GM18858 (cell line): ENCODE data around the gene ARHGAP1.

Source experiments
- ATAC-seq: cut with Tn5 transposase; IDR thresholded peaks from one replicate; pipeline ENCODE4 v1.9.1; 2021; ENCODE audit not compliant: unreplicated experiment

Gene ARHGAP1

GRCh38 chr11:46700241-46701077 lies at the start of gene ARHGAP1, which contains the start of gene ZNF408:
TSS of gene ARHGAP1 (minus strand) at chr11:46700619. CDS start at chr11:46696107, 4,512 bp downstream.
TSS of gene ZNF408 (plus strand) at chr11:46701031. CDS start at chr11:46701048, 17 bp downstream.
- ATAC-seq = peak; percentile 82

GRCh38 chr11:46747150-46747549 lies 46.7 kb upstream of the ARHGAP1 start:
- no peak for ATAC-seq

- ATAC-seq = no peak
Observed at GRCh38 chr11:46745995-46746394, 45.6 kb upstream of the ARHGAP1 start.

- ATAC-seq = no peak
Observed at GRCh38 chr11:46745328-46745727, 44.9 kb upstream of the ARHGAP1 start.

DNA sequence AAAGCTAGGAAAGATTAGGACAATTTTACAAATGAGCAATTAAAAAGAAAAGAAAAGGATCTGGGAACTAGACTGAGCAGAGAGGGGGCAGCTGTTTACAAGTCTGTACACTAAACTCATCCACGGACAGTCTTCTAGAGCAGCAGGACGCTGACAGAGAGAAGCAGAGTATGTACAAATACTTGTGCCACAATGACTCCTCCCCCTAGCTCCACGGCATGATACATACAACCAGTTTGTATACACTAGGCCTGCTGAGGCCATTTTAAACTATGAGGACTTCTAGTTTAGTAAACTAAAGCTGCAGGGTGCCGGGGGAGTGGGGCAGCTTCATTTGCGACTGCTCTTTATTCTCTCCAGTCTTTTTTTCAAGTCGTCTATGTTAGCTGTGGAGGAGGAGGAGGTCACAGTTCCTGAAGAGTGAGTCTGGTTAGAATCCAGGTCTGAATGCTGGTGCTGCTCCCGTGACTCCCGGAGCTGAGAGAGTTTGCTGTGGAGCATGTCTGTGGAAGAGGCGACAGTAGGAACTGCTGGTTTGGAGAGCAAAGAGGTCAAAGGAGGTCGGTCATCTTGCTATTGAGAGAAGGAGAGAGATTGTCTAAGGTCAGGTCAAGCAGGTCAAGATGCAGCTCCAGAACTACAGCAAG lies 43.4 kb upstream of the ARHGAP1 start:
- ATAC-seq = no peak

DNA sequence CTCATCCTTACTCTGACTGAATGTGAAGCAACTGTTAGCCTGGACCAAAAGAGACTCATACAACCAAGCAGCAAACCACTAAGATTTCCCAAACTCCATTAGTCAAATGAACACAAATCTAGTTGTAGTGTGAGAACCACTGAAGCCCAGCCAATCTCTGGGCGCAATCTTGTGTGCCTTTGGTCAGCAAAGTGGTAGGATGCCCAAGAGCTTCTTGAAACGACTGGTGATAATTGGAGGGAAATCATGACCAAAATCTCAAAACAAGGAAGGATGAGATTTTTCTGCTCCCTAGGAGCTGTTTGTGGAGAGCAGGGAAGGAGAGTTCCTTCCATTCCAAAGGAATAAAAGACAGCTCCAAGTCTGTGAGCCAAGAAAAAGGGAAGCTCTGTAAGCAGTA lies 42.6 kb upstream of the ARHGAP1 start:
- ATAC-seq = no peak

DNA sequence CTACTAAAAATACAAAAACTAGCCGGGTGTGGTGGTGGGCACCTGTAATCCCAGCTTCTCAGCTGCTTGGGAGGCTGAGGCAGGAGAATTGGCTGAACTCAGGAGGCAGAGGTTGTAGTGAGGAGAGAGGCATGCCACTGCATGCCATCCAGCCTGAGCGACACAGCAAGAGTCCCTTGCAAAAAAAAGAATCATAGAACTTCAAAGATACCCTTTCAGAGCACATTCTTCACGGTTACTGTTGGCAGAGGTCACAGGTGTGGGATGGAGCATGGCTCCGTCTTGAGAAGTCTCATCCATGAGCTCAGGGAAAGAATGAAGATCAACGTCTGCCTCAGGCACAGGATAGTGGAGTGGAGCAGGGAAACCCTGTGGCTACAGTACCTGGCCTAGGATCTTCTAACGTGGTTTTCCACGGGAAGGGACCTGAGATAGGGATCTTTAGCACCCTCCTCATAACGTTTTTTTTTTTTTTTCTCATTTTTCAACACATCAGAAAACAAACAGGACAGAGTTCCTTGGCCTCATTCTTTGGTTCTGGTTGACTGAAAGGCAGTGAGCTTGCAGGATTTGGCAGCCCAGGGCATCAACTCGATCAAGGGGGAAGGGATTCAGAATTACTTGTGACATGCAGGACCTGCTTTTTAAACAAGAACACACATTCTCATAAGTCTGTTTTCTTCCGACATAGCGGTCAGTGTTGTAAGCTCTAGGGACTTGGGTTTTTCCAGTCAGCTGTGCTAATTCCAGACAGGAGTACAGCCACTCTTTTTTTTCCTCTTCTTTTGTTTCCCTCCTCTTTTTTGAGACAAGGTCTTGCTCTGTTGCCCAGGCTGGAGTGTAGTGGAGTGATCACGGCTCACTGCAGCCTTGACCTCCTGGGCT lies 41.4 kb upstream of the ARHGAP1 start:
- ATAC-seq = no peak

- ATAC-seq = no peak
Observed at GRCh38 chr11:46738887-46739286, 38.5 kb upstream of the ARHGAP1 start.

GRCh38 chr11:46737699-46738098 lies 37.3 kb upstream of the ARHGAP1 start:
- no peak for ATAC-seq

- ATAC-seq = no peak
Observed at GRCh38 chr11:46736615-46737014, 36.2 kb upstream of the ARHGAP1 start.

DNA sequence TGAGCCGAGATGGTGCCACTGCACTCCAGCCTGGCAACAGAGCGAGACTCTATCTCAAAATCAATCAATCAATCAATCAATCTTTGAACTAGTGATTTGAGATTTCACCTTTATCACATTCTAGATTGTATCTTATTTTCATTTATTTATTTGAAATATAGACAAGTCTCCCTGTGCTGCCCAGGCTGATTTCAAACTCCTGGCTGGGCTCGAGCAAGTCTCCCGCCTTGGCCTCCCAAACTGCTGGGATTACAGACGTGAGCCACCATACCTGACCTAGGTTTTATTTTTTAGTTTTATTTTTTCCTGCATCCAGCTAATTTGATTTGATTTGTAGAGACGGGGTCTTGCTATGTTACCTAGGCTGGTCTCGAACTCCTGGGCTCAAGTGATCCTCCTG lies 35.7 kb upstream of the ARHGAP1 start:
- no peak for ATAC-seq

- ATAC-seq = no peak
Observed at GRCh38 chr11:46733234-46733633, 32.8 kb upstream of the ARHGAP1 start.

DNA sequence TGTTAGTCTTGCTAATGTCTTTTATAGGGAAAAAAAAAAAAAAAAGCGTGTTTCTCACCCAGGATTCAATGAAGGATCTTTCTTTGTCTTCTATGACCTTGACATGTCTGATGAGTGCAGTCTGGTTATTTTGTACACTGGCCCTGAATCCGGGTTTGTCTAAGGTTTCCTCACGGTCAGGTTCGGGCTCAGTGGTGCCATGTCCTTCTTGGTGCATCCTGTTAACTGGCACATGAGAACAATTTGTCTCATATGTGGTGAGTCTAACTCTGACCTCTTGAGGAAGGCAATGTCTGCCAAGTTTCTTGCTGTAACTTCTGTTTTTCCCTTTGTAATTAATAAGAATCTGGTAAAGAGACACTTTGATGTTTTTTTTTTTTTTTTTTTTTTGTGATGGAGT lies 31.1 kb upstream of the ARHGAP1 start:
- ATAC-seq = no peak

GRCh38 chr11:46729110-46730027 lies 28.9 kb upstream of the ARHGAP1 start:
- ATAC-seq = no peak

- ATAC-seq = no peak
Observed at GRCh38 chr11:46728659-46729040, 28.2 kb upstream of the ARHGAP1 start.

- no peak for ATAC-seq
Observed at GRCh38 chr11:46727952-46728658, 27.7 kb upstream of the ARHGAP1 start.

DNA sequence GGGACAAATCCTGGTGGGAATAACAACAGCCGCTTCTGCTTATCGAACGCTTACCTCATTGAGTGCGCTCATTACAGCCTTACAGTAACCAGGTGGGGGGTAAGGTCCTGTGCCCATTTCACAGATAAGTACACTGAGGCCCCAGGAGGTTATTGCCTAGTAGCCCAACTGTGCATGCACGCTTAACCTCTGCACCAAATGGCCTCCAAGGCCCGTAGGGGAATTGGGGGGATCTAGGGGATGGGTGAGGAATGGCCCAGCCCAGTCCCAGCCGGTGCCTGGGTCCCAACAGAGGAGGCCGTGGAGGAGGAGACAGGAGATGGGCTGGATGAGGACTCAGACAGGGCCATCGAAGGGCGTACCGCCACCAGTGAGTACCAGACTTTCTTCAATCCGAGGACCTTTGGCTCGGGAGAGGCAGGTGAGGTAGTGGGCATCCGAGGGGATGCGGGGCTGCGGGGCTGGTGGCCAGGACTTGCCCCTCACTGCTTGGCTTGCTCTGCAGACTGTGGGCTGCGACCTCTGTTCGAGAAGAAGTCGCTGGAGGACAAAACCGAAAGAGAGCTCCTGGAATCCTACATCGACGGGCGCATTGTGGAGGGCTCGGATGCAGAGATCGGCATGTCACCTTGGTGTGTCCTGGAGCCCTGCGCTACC lies 25.9 kb upstream of the ARHGAP1 start:
- ATAC-seq = no peak

GRCh38 chr11:46725338-46726205 lies 25.2 kb upstream of the ARHGAP1 start:
- no peak for ATAC-seq
